B cell (primary cell): ENCODE measurements around the gene MZF1. TPM values are rescaled to one million over a fixed set of nuclear protein-coding genes. Genes with fewer than 3 reads are reported as not detected.

Experiments
- ATAC-seq: fragments of 200-7000 bp; cut with Tn5 transposase; one replicate; pipeline ENCODE4 v1.10.0; 2021; ENCODE audit warnings: low read depth, mild to moderate bottlenecking, moderate number of reproducible peaks, moderate library complexity
- CTCF ChIA-PET: fragments of 350-600 bp; sonication (Branson Sonifier 250); formaldehyde crosslinking; loops from one replicate; lab custom pipeline; 2021; ENCODE audit warnings: antibody characterized with exemption, inconsistent platforms; lab: Charles Lee
- POLR2A ChIA-PET: fragments of 350-600 bp; sonication (Branson Sonifier 250); formaldehyde crosslinking; loops from one replicate; lab custom pipeline; 2021; ENCODE audit warnings: antibody characterized with exemption; lab: Charles Lee
- DNase-seq: peaks from one replicate; pipeline ENCODE4 v3.0.0; 2013
- H2AFZ ChIP-seq: 2 replicates; pipeline ENCODE4 v1.6.1; 2012; ENCODE audit warnings: mild to moderate bottlenecking, low read depth, low read length; ENCODE audit not compliant: insufficient read depth, poor library complexity, severe bottlenecking
- H3K27ac ChIP-seq, 2 donors: 1 replicate in 1 of 2; 2 replicates in 1 of 2; pipeline ENCODE4 v1.5.1; 2012 to 2013; ENCODE audit warnings: low read length in 2 of 2, mild to moderate bottlenecking in 2 of 2, moderate library complexity in 1 of 2
- H3K27me3 ChIP-seq, 4 experiments: fragments of 200-600 bp in 1 of 4; sonication (generic) in 1 of 4; replicated peaks in 1 of 4; 1 replicate in 2 of 4; 2 replicates in 2 of 4; pipeline versions ENCODE4 v1.6.1 to v1.7.0; 2013 to 2016; ENCODE audit warnings: low read length in 3 of 4, mild to moderate bottlenecking in 2 of 4, mixed read lengths in 1 of 4, moderate library complexity in 1 of 4; ENCODE audit not compliant: insufficient read depth in 4 of 4, control insufficient read depth in 3 of 4; ENCODE audit errors: control extremely low read depth in 1 of 4
- H3K36me3 ChIP-seq, 2 experiments: replicated peaks in 1 of 2; 1 replicate in 1 of 2; 2 replicates in 1 of 2; pipeline versions ENCODE4 v1.6.1 to v1.7.1; 2013; ENCODE audit warnings: low read length in 1 of 2; ENCODE audit not compliant: insufficient read depth in 2 of 2, control insufficient read depth in 1 of 2; ENCODE audit errors: control extremely low read depth in 1 of 2, extremely low read depth in 1 of 2
- H3K4me1 ChIP-seq, 2 donors: fragments of 200-600 bp in 1 of 2; sonication (generic) in 1 of 2; 1 replicate in 1 of 2; 2 replicates in 1 of 2; pipeline versions ENCODE4 v1.5.1 to v1.6.1; 2013 to 2017; ENCODE audit warnings: low read length in 2 of 2; ENCODE audit not compliant: control insufficient read depth in 2 of 2, insufficient read depth in 2 of 2
- H3K4me2 ChIP-seq: replicated peaks from 2 replicates; pipeline ENCODE3; 2012; ENCODE audit warnings: mild to moderate bottlenecking, low read depth, low read length; ENCODE audit not compliant: poor library complexity, severe bottlenecking
- H3K4me3 ChIP-seq, 5 experiments: fragments of 200-600 bp in 1 of 5; sonication (generic) in 1 of 5; 1 replicate in 3 of 5; 2 replicates in 2 of 5; pipeline versions ENCODE4 v1.5.1 to v1.7.0; 2011 to 2016; ENCODE audit warnings: low read length in 4 of 5, mild to moderate bottlenecking in 4 of 5, low read depth in 2 of 5, control low read depth in 1 of 5, moderate library complexity in 1 of 5; ENCODE audit not compliant: insufficient read depth in 1 of 5; ENCODE audit errors: control extremely low read depth in 1 of 5, extremely low read depth in 1 of 5
- H3K79me2 ChIP-seq: fragments of 200-600 bp; sonication (generic); one replicate; pipeline ENCODE4 v1.6.0; 2016; ENCODE audit warnings: low read length; ENCODE audit not compliant: control insufficient read depth, insufficient read depth
- H3K9ac ChIP-seq: fragments of 200-600 bp; sonication (generic); 2 replicates; pipeline ENCODE4 v1.6.1; 2017; ENCODE audit warnings: mild to moderate bottlenecking, low read length, moderate library complexity
- H3K9me3 ChIP-seq, 3 donors: one replicate each; pipeline versions ENCODE4 v1.6.1 to v1.7.1; 2013; ENCODE audit warnings: low read length in 2 of 3; ENCODE audit not compliant: control insufficient read depth in 2 of 3, insufficient read depth in 1 of 3; ENCODE audit errors: control extremely low read depth in 1 of 3
- H4K20me1 ChIP-seq: 2 replicates; pipeline ENCODE4 v1.6.0; 2012; ENCODE audit warnings: mild to moderate bottlenecking, low read length; ENCODE audit not compliant: insufficient read depth, control insufficient read depth, poor library complexity, severe bottlenecking
- H3K27ac Mint-ChIP-seq: one replicate; pipeline ENCODE4 v1.8.0; 2021; ENCODE audit warnings: mixed read lengths
- H3K27me3 Mint-ChIP-seq: one replicate; pipeline ENCODE4 v1.8.0; 2021; ENCODE audit warnings: mixed read lengths
- H3K4me1 Mint-ChIP-seq: one replicate; pipeline ENCODE4 v1.8.0; 2021; ENCODE audit warnings: mixed read lengths
- H3K4me3 Mint-ChIP-seq: one replicate; pipeline ENCODE4 v1.8.0; 2021; ENCODE audit warnings: mixed read lengths
- H3K9me3 Mint-ChIP-seq: one replicate; pipeline ENCODE4 v1.8.0; 2022; ENCODE audit warnings: mixed read lengths; ENCODE audit not compliant: insufficient read depth
- EZH2 ChIP-seq: IDR thresholded peaks from 2 replicates; pipeline ENCODE4 v1.6.1; 2012; ENCODE audit warnings: borderline replicate concordance, low read depth, mild to moderate bottlenecking, moderate library complexity, low read length; ENCODE audit not compliant: insufficient read depth, poor library complexity, severe bottlenecking
- WGBS: methylation state at CpG from one replicate; pipeline ENCODE4 v1.1.5; 2013; ENCODE audit warnings: missing lambda C conversion rate; ENCODE audit not compliant: insufficient coverage; 5-methylcytosine and 5-hydroxymethylcytosine counted together
- intact Hi-C: fragments of 100-400 bp; cut with micrococcal nuclease; formaldehyde crosslinking; loops from one replicate; pipeline ENCODE4 v1.10.0; 2022
- polyA plus RNA-seq: library from polyadenylated mRNA; depleted of rRNA; stranded (reverse); fragments of >200 nt; gene quantifications from 2 replicates; pipeline ENCODE4 v1.2.3, GENCODE V29; 2012
- total RNA-seq, 2 donors: library from RNA; stranded (reverse); fragments of 120-200 nt in 1 of 2; gene quantifications; 1 replicate in 1 of 2; 2 replicates in 1 of 2; pipeline versions ENCODE4 v1.2.3 to v1.2.4, GENCODE V29; 2013 to 2022
- TF ChIP-seq, protein P1 (sequence below): fragments of 200-600 bp; IDR thresholded peaks from one replicate; pipeline ENCODE4 v1.8.0; 2022; ENCODE audit warnings: antibody characterized with exemption, mild to moderate bottlenecking

Gene MZF1
- total and polyA plus RNA-seq, 2 donors (not counting 1 experiment from before 2014, with no cell fraction given): 79.4 to 95.8 TPM

DNA sequence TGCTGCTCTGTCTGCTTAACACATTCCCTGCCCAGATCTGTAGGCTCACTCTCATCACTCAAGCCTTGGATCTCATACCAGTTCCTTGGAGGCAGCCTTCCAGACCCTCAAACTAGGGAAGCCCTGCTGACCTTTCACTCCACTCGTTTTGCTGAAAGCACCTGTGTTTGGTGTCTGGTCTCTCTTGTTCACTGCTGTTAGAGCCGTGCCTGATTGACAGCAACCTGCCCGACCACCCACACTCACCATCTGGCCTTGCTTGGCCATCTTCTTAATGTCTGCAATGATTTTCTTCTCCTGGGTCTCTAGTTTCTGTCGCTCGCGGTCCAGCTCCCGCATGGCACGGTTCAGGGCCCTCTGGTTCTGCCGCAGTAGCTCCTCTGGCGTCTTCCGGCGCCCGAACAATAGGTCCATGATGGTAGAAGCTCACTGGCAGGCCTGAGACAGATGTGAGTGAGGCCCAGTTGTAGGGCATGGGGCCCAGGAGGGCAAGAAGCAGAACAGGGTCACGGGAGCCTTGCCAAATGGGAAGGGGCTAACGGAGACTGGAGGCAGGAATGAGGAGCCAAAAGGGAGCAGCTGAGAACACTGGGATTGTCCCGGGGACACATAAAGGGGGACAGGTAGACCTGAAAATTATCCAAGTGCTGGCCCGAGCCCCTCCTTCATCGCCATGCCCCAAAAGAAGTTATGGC, 19.2 kb downstream of the MZF1 start:
- Histone ChIP-seq H3K79me2 (peaks cover 51% of the 10 kb centered on the region), H2AFZ (peak overlapping the region; percentile 79), H3K27ac (peak overlapping the region; percentile 94 to 98), H3K4me3 (peak overlapping the region in 4 of 5 experiments; percentile 75 to 94 (median 83)), H3K36me3 (peaks cover 6 to 52% of the 10 kb centered on the region in 2 experiments), H3K27me3 (no peaks in the 10 kb centered on the region), H3K4me1 (peaks cover 27 to 38% of the 10 kb centered on the region in 2 donors), H3K4me2 (peak overlapping the region; percentile 76), H3K9ac (peak overlapping the region; percentile 83), H3K9me3 (no peaks in the 10 kb centered on the region), H4K20me1 (peaks cover 37% of the 10 kb centered on the region)
- DNase-seq (peak; percentile 22), ATAC-seq (no peak)
- TF ChIP-seq, protein P1, sequence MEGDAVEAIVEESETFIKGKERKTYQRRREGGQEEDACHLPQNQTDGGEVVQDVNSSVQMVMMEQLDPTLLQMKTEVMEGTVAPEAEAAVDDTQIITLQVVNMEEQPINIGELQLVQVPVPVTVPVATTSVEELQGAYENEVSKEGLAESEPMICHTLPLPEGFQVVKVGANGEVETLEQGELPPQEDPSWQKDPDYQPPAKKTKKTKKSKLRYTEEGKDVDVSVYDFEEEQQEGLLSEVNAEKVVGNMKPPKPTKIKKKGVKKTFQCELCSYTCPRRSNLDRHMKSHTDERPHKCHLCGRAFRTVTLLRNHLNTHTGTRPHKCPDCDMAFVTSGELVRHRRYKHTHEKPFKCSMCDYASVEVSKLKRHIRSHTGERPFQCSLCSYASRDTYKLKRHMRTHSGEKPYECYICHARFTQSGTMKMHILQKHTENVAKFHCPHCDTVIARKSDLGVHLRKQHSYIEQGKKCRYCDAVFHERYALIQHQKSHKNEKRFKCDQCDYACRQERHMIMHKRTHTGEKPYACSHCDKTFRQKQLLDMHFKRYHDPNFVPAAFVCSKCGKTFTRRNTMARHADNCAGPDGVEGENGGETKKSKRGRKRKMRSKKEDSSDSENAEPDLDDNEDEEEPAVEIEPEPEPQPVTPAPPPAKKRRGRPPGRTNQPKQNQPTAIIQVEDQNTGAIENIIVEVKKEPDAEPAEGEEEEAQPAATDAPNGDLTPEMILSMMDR: no peak
- no peak for TF ChIP-seq EZH2
- intact Hi-C loops: no loop called here
- Mint-ChIP-seq H3K27me3 (no peaks in the 10 kb centered on the region), H3K4me1 (peaks cover 49% of the 10 kb centered on the region), H3K27ac (peak overlapping the region; percentile 99), H3K9me3 (no peaks in the 10 kb centered on the region), H3K4me3 (peak overlapping the region; percentile 98)
- ChIA-PET POLR2A (interaction anchor here (0.9 to 2.4 kb wide), 6 partner anchors 9 to 172 kb away, joined by 3 to 29 read pairs (median 11); partner anchors contain the start of genes MZF1, TRIM28 and ZBTB45), CTCF (interaction anchor here (0.7 to 3.3 kb wide), 3 partner anchors 8 to 34 kb away, joined by 3 to 20 read pairs (median 13); partner anchors contain the start of genes TRIM28 and ZBTB45)
- WGBS: 45% methylated on average over 18 of the region's 18 CpGs

DNA sequence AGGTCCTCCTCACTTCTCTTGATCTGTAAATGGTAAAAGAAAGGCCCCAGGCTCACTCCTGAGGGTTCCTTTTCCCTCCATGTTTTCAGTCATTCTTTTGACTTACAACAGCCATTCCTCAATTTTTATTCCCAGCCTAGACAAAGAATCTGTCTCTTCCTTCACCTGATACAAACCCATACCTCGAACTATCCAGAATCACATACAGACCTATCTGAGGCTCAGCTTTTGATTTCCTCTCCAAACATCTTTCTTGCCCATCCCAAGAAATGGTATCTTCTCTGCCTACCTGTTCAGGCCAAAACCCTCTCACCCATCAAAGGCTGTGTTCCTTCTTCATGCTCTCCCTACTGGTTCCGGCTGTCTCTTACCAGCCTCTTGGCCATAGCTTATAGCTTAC, 20.5 kb downstream of the MZF1 start:
- peak; percentile 16 for DNase-seq
- TF ChIP-seq EZH2: no peak
- TF ChIP-seq, protein P1: no peak
- Mint-ChIP-seq H3K4me1 (peaks cover 42% of the 10 kb centered on the region), H3K4me3 (peak overlapping the region; percentile 58), H3K9me3 (no peaks in the 10 kb centered on the region), H3K27me3 (no peaks in the 10 kb centered on the region), H3K27ac (peak overlapping the region; percentile 47)
- POLR2A ChIA-PET: no interaction called here
- Histone ChIP-seq H3K4me2 (no peak overlapping the region), H3K27ac (peak overlapping the region in 1 of 2 donors; percentile 47), H3K4me1 (peaks cover 25 to 34% of the 10 kb centered on the region in 2 donors), H3K4me3 (no peak overlapping the region), H3K36me3 (peaks cover 6 to 65% of the 10 kb centered on the region in 2 experiments), H3K9me3 (no peaks in the 10 kb centered on the region), H3K9ac (no peak overlapping the region), H3K79me2 (peaks cover 58% of the 10 kb centered on the region), H3K27me3 (no peaks in the 10 kb centered on the region), H2AFZ (no peak overlapping the region), H4K20me1 (peaks cover 45% of the 10 kb centered on the region)
- 91% methylated on average over 1 of the region's 2 CpGs for WGBS
- ATAC-seq: no peak
- intact Hi-C loops: no loop called here
- CTCF ChIA-PET: interaction anchor here (3.0 to 3.3 kb wide), 2 partner anchors 8 to 33 kb away, joined by 13 to 20 read pairs; partner anchors contain the start of genes TRIM28 and ZBTB45
